NCI-H748 treated with DMSO at 0.1 percent for 48 hours (cell line): Measurements from ENCODE around the gene OR56B1.
"Not testable (repeated sequence)": the region's sequence is repeated elsewhere in the genome, so short reads cannot be mapped to it uniquely, and the experiment has no call there.

Experiments used
- DNase-seq: peaks from one replicate; lab custom pipeline; 2025; lab: John Stamatoyannopoulos, UW

The OR56B1 gene, protein sequence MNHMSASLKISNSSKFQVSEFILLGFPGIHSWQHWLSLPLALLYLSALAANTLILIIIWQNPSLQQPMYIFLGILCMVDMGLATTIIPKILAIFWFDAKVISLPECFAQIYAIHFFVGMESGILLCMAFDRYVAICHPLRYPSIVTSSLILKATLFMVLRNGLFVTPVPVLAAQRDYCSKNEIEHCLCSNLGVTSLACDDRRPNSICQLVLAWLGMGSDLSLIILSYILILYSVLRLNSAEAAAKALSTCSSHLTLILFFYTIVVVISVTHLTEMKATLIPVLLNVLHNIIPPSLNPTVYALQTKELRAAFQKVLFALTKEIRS

DNA sequence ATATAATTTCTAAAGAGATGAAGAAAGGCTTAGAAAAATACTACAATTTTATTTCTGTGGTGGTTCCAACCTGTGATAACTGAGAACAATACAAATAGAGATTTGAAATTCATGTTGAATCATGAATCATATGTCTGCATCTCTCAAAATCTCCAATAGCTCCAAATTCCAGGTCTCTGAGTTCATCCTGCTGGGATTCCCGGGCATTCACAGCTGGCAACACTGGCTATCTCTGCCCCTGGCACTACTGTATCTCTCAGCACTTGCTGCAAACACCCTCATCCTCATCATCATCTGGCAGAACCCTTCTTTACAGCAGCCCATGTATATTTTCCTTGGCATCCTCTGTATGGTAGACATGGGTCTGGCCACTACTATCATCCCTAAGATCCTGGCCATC lies at the start of gene OR56B1:
OR56B1 (plus strand) TSS at position 53 of the 400 bp plus-strand sequence; CDS start at position 122, 69 bp downstream.
- DNase-seq: no peak

GRCh38 chr11:5688482-5688881 lies 47.8 kb upstream of the OR56B1 start:
- no peak for DNase-seq

GRCh38 chr11:5689551-5689983 lies 46.7 kb upstream of the OR56B1 start, which contains the start of gene TRIM22:
TSS of gene TRIM22 (plus strand) at chr11:5689790. CDS start at chr11:5696233, 6,443 bp downstream.
- DNase-seq: no peak

DNA sequence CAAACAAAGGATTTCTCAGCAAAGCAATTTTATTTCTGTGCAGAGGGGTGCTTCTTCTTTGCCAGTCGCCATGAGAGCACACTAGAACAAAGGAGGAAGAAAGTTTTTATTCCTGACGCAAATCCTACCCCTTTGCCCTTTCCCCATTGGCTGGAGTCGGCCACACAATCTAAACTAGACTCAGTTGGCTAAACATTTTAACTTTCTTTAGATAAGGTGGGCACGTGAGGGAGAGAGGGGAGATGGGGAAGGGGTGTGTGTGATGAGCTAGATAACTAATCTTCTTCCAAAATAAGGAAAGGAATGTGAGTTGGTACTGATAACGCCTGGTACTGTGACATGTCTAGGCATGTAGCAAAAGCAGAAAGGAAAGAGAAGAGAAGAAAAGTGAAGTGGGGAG lies 46.0 kb upstream of the OR56B1 start:
- no peak for DNase-seq

- no peak for DNase-seq
Measured at GRCh38 chr11:5690736-5691135, 45.5 kb upstream of the OR56B1 start.

DNA sequence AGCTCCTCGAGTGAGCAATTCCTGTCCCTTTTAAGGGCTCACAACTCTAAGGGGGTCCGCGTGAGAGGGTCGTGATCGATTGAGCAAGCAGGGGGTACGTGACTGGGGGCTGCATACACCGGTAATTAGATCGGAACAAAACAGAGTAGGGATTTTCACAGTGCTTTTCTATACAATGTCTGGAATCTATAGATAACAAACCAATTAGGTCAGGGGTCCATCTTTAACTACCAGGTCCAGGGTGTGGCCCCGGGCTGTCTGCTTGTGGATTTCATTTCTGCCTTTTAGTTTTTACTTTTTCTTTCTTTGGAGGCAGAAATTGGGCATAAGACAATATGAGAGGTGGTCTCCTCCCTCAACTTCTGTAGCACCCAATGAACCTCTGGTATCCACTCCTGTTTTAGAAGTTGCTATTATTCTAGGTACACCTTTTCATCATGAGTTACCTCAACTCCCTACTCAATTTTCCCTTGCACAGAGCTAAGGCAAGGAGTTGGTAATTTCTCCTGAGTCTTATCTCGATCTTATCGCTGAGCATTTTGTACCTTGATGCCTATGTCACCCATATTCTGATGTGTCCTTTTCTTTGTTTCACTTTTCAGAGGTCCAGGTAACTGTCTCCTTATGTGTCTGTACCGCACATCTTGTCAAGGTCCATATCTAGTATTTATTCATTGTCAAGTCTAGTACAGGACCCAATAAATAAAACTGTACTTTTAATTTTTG lies 44.8 kb upstream of the OR56B1 start:
- DNase-seq: not testable (repeated sequence)

GRCh38 chr11:5691964-5692361 lies 44.3 kb upstream of the OR56B1 start:
- no peak for DNase-seq

DNA sequence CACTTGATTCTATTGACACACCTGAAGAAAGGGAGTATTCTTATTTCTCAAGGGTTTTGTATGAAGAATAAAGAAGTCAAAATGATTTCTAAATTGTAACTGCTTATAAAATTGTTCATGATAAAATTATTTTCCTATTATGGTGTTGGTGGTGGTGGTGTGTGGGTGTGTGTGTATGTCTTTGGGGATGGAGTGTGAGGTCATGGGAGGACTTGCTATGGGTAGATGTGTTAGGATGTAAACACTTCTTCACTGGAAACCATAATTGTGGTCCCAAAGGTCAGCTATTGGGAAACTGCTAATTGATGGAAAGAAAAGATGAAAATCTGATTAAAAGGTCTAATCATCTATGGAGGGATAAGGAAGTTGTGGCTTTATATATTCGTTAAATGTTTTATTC lies 41.6 kb upstream of the OR56B1 start:
- DNase-seq: no peak

GRCh38 chr11:5695580-5695979 lies 40.7 kb upstream of the OR56B1 start:
- DNase-seq: no peak

DNA sequence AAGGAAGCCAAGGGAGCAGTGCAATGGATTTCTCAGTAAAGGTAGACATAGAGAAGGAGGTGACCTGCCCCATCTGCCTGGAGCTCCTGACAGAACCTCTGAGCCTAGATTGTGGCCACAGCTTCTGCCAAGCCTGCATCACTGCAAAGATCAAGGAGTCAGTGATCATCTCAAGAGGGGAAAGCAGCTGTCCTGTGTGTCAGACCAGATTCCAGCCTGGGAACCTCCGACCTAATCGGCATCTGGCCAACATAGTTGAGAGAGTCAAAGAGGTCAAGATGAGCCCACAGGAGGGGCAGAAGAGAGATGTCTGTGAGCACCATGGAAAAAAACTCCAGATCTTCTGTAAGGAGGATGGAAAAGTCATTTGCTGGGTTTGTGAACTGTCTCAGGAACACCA lies 40.0 kb upstream of the OR56B1 start:
- no peak for DNase-seq

- no peak for DNase-seq
Measured at GRCh38 chr11:5698281-5698680, 38.0 kb upstream of the OR56B1 start.

DNA sequence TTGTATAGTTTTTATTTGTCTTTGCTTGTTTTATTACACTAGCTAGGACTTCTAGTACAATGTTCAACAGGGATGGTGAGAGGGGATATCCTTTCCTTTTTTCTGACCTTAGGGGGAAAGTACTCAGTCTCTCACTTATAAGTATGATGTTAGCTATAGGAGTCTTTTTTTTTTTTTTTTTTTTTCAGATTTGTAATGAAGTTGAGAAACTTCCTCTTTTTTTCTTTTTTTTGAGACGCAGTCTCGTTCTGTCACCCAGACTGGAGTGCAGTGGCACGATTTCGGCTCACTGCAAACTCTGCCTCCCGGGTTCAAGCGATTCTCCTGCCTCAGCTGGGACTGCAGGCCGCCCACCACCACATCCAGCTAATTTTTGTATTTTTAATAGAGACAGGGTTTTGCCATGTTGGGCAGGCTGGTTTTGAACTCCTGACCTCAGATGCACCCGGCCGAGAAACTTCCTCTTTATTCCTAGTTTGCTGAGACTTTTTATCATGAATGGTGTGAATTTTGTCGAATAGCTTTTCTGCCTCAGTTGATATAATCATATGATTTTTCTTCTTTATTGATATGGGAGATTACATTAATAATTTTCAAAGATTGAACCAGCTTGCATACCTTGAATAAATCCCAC lies 35.7 kb upstream of the OR56B1 start:
- DNase-seq: no peak

DNA sequence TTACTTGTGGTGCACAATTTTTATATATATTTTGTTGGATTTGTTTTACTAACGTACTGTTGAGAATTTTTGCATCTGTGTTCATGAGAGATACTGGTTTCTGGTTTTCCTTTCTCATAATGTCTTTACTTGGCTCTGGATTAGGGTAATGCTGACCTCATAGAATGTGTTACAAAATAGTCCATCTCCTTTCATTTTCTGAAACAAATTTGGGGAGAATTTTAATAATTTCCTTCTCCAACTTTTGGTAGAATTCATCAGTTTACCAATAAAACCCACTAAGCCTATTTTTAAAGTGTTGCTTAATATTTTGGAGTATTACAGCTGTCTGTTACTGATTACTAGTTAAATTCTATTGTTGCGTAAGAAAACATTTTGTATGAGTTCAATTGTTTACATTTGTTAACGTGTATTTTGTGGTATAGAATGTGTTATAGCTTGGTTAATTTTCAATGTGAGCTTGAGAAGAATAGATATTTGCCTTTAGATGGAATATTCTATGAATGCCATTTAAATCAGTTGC lies 35.1 kb upstream of the OR56B1 start:
- no peak for DNase-seq

DNA sequence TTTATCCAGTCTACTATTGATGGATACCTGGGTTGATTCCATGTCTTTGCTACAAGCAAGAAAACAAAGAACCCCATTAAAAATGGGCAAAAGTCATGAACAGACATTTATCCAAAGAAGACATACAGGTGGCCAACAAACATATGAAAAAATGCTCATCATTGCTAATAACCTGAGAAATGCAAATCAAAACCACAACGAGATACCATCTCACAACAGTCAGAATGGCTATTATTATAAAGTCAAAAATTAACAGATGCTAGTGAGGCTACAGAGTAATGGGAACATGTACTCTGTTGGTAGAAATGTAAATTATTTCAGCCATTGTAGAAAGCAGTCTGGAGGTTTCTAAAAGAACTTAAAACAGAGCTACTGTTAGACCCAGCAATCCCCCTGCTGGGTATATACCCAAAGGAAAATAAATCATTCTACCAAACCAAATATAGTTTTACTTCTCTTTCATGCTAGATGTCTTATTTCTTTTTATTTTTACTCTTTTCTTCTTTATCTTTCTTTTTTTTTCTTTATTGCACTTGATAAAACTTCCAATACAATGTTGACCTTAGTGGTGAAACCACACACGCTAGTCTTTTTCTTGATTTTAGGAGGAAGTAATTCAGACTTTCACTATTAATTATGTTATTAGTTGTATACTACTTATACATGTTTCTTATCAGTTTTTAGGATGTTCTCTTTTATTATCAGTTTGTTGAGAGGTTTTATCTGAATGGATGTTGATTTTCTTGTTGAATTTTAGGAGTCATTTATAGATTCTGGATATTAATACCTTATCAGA lies 32.3 kb upstream of the OR56B1 start:
- DNase-seq: no peak

DNA sequence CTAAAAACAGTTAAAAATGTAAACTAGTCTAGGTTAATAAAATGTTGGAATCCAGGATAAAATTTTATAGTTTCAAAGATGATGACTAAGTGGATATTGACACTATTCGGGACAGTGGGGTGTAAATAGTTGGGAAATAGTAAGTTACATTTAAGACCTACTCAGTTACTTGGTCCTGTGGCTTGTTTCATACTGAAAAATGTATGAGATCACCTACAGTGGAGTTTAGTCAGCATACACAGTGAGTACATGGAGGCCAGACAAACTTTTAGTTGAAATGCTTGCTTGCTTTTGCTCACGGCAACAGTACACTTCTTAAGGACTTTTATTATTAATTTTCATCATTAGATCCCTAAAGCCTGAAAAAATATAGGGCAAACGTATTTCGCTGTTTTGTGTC lies 30.6 kb upstream of the OR56B1 start:
- no peak for DNase-seq

DNA sequence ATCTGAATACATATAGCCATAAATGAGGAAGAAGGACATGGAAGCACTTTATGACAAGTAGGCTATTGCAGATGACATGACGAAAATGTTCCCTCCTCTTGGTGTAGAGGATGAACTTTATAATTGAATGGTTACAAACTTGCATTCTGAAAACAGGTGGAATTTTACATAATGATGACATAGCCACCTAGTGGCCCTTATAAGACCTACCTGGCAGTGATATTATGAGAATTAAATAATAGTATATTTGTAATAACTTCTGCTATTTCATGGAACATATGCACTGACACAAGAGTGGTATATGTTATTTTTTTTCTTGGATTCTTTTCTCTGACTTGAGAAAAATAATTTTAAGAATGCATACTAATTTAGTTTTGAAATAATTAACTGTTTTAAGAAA lies 23.7 kb upstream of the OR56B1 start:
- no peak for DNase-seq

DNA sequence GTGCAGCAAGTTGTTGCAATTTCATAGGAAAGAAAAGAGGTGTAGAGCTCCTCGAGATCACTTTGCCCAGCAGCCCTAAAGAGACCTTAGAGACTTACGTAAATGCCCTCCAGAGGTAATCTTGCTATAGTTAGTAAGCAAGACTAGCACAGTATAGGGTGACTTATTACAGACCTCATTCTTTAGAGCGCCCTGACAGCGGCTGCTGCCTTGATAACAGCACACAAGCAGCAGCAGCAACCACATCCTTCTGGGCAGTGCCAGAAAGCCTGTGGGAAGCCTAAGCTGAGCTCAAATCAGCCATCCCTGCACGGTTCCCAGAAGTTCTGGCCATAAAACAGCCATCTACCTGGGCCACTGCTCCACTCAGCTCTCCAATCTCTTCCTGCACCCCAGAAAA lies 22.6 kb upstream of the OR56B1 start:
- no peak for DNase-seq

GRCh38 chr11:5716518-5716917 lies 19.7 kb upstream of the OR56B1 start:
- DNase-seq: not testable (repeated sequence)

DNA sequence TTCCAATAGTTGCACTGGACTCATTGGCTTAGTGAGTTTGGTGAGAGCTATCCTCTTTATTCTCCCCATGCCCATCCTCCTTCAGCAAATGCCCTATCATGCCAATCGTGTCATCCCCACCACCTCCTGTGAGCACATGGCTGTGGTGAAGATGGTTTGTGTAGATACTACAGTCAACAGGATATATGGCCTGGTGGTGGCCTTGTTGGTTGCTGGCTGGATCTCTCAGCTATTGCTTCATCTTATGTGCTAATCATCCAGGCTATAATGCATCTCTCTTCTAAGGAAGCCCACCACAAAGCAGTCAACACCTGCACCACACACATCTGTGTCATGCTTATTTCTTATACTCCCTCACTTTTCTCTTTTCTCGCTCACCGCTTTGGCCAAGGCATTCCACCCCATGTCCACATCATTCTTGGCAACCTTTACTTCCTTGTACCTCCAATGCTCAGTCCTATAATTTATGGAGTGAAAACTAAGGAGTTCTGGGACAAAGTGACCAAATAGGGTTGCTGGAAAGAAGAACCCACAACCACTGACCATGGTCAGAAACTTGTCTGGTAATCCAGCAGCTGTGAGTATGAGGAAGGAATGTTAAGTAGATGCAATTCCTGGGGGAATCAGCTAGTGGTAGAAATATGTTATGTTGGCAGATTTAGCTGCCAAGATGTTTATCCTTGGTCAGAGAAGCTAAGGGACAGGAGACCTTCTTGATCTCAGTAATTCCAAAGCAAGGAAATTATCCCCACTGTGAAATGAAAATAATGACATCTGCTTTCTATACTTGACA lies 16.3 kb upstream of the OR56B1 start:
- DNase-seq: no peak

GRCh38 chr11:5722622-5723021 lies 13.6 kb upstream of the OR56B1 start:
- DNase-seq: no peak

GRCh38 chr11:5726351-5726750 lies 9.9 kb upstream of the OR56B1 start:
- DNase-seq: no peak
